GM12878 (cell line): ENCODE data around the gene YIPF5. TPM values are rescaled to one million over a fixed set of nuclear protein-coding genes. Genes with fewer than 3 reads are reported as not detected.

ENCODE experiments used
- ATAC-seq: fragments of 200-7000 bp; cut with Tn5 transposase; 3 replicates; pipeline ENCODE4 v1.9.1; 2020; ENCODE audit warnings: mild to moderate bottlenecking, moderate library complexity
- BruUV-seq: library from RNA; stranded (reverse); fragments of 400-500 nt; replicated peaks from 2 replicates; lab custom pipeline; 2021; lab: Mats Ljungman, UMichigan
- CTCF ChIA-PET: fragments of 300-600 bp; sonication (Branson Sonifier 250); formaldehyde crosslinking; extraction: SDS; loops from one replicate; lab custom pipeline; 2021; ENCODE audit warnings: inconsistent platforms; lab: Yijun Ruan, JAX
- POLR2A ChIA-PET: fragments of 350-600 bp; formaldehyde crosslinking; extraction: SDS; loops from one replicate; lab custom pipeline; 2021; ENCODE audit warnings: inconsistent platforms; lab: Charles Lee
- RAD21 ChIA-PET: fragments of 300-600 bp; sonication (Branson Sonifier 250); formaldehyde crosslinking; loops from one replicate; lab custom pipeline; 2023; ENCODE audit warnings: antibody characterized with exemption; ENCODE audit not compliant: unreplicated experiment; lab: Charles Lee
- SMC1A ChIA-PET: fragments of 300-600 bp; sonication (Branson Sonifier 250); formaldehyde crosslinking; loops from one replicate; lab custom pipeline; 2023; ENCODE audit not compliant: unreplicated experiment, uncharacterized antibody; lab: Charles Lee
- DNase-seq: peaks from one replicate; pipeline ENCODE4 v3.0.0-alpha.2; 2011; ENCODE audit warnings: low read depth, low spot score
- FAIRE-seq: peaks from 3 replicates; lab custom pipeline; 2011; peaks lifted over from hg19 to GRCh38; lab: Jason Lieb, UNC
- H2AFZ ChIP-seq: 2 replicates; pipeline ENCODE4 v1.6.0; 2011; ENCODE audit warnings: low read depth, low read length, control low read depth; ENCODE audit not compliant: control insufficient read depth
- H3K27ac ChIP-seq: 2 replicates; pipeline ENCODE4 v1.5.1; 2011; ENCODE audit warnings: control low read depth; ENCODE audit not compliant: control insufficient read depth, insufficient read depth
- H3K27me3 ChIP-seq, 2 experiments: replicated peaks in 1 of 2; 2 replicates each; pipeline versions ENCODE4 v1.6.0 to v1.6.1; 2011; ENCODE audit warnings: low read length in 1 of 2; ENCODE audit not compliant: control insufficient read depth in 2 of 2, insufficient read depth in 2 of 2
- H3K36me3 ChIP-seq, 2 experiments: 2 replicates each; pipeline ENCODE4 v1.5.1; 2011; ENCODE audit warnings: low read length in 1 of 2; ENCODE audit not compliant: control insufficient read depth in 2 of 2, insufficient read depth in 2 of 2
- H3K4me1 ChIP-seq: 2 replicates; pipeline ENCODE4 v1.6.1; 2011; ENCODE audit warnings: mild to moderate bottlenecking, low read length, moderate library complexity, mixed read lengths; ENCODE audit not compliant: control insufficient read depth, insufficient read depth
- H3K4me2 ChIP-seq: 2 replicates; pipeline ENCODE4 v1.6.0; 2011; ENCODE audit warnings: control low read depth; ENCODE audit not compliant: control insufficient read depth, insufficient read depth
- H3K4me3 ChIP-seq: fragments of 200-600 bp; sonication (generic); 2 replicates; pipeline ENCODE4 v1.5.1; 2016
- H3K79me2 ChIP-seq: 2 replicates; pipeline ENCODE4 v1.6.0; 2011; ENCODE audit warnings: low read length; ENCODE audit not compliant: control insufficient read depth, insufficient read depth
- H3K9ac ChIP-seq: 2 replicates; pipeline ENCODE4 v1.8.0; 2011; ENCODE audit warnings: low read length, control low read depth, mixed read lengths; ENCODE audit not compliant: control insufficient read depth, insufficient read depth
- H3K9me3 ChIP-seq: replicated peaks from 3 replicates; pipeline ENCODE4 v1.5.1; 2011; ENCODE audit warnings: mild to moderate bottlenecking, low read length; ENCODE audit not compliant: control insufficient read depth, insufficient read depth
- H4K20me1 ChIP-seq: 2 replicates; pipeline ENCODE4 v1.6.0; 2011; ENCODE audit not compliant: control insufficient read depth, insufficient read depth
- E2F4 ChIP-seq: IDR thresholded peaks from 2 replicates; pipeline ENCODE4 v1.6.1; 2012; ENCODE audit warnings: low read depth, low read length, improper control_type of control experiment
- EED ChIP-seq: sonication (generic); IDR thresholded peaks from 2 replicates; pipeline ENCODE4 v1.6.1; 2016; ENCODE audit warnings: antibody characterized with exemption, low read depth
- EP300 ChIP-seq, 2 experiments: fragments of 150-350 bp in 1 of 2; IDR thresholded peaks; 2 replicates each; pipeline ENCODE4 v1.6.1; 2011 to 2012; ENCODE audit warnings: low read depth in 2 of 2, low read length in 2 of 2, borderline replicate concordance in 1 of 2, improper control_type of control experiment in 1 of 2, inconsistent platforms in 1 of 2; ENCODE audit not compliant: control insufficient read depth in 1 of 2
- IRF3 ChIP-seq: fragments of 450-650 bp; IDR thresholded peaks from 2 replicates; pipeline ENCODE4 v1.6.1; 2014; ENCODE audit warnings: mild to moderate bottlenecking
- MAX ChIP-seq: IDR thresholded peaks from 2 replicates; pipeline ENCODE4 v1.6.1; 2012; ENCODE audit warnings: low read depth, low read length, improper control_type of control experiment
- NR2C1 ChIP-seq: fragments of 450-650 bp; IDR thresholded peaks from 2 replicates; pipeline ENCODE4 v1.6.1; 2017; ENCODE audit warnings: antibody characterized with exemption, mild to moderate bottlenecking, moderate library complexity
- POLR2AphosphoS5 ChIP-seq: IDR thresholded peaks from 2 replicates; pipeline ENCODE4 v1.6.1; 2011; ENCODE audit warnings: mild to moderate bottlenecking, low read length, inconsistent platforms
- RUNX3 ChIP-seq: IDR thresholded peaks from 2 replicates; pipeline ENCODE4 v1.6.1; 2012; ENCODE audit warnings: low read length, inconsistent platforms
- SRF ChIP-seq, 2 experiments: IDR thresholded peaks; 2 replicates each; pipeline ENCODE4 v1.6.1; 2011; ENCODE audit warnings: low read depth in 2 of 2, low read length in 2 of 2, mild to moderate bottlenecking in 1 of 2, moderate library complexity in 1 of 2
- TBL1XR1 ChIP-seq: IDR thresholded peaks from 2 replicates; pipeline ENCODE4 v1.6.1; 2012; ENCODE audit warnings: low read depth, low read length, improper control_type of control experiment
- ZBTB4 ChIP-seq: fragments of 450-650 bp; formaldehyde crosslinking; IDR thresholded peaks from 2 replicates; pipeline ENCODE4 v1.4.0; 2022; ENCODE audit warnings: mild to moderate bottlenecking, moderate library complexity
- WGBS: methylation state at CpG from one replicate; pipeline ENCODE4 v1.1.6; 2016; ENCODE audit warnings: low lambda C conversion rate; ENCODE audit not compliant: insufficient replicate concordance, insufficient coverage; ENCODE audit errors: missing lambda C conversion rate; 5-methylcytosine and 5-hydroxymethylcytosine counted together
- in situ Hi-C: fragments of 300-500 bp; cut with MboI; formaldehyde crosslinking; loops from 9 replicates; pipeline ENCODE4 v1.14.3; 2018; ENCODE audit warnings: mixed read lengths
- intact Hi-C: fragments of 100-400 bp; cut with micrococcal nuclease; formaldehyde crosslinking; loops from one replicate; pipeline ENCODE4 v1.14.2; 2022; ENCODE audit not compliant: unreplicated experiment
- polyA plus RNA-seq, 11 experiments: library from polyadenylated mRNA; depleted of rRNA in 4 of 11; unstranded in 6 of 11; stranded (reverse) in 5 of 11; fragments of >200 nt; fragmentation: Nextera tagmentation in 4 of 11; fragmentation: Illumina TruSeq in 1 of 11; extraction: Ambion mirVana in 4 of 11; extraction: Trizol in 1 of 11; gene quantifications; 1 replicate in 1 of 11; 2 replicates in 10 of 11; pipeline versions ENCODE4 v1.2.1 to v1.2.3, GENCODE V29; 2011 to 2016; ENCODE audit warnings: inconsistent platforms in 2 of 11, missing spikeins in 2 of 11, low read depth in 1 of 11
- total RNA-seq, 4 experiments: library from RNA; depleted of rRNA in 3 of 4; stranded (reverse); fragments of >200 nt in 3 of 4; fragmentation: Illumina TruSeq in 1 of 4; extraction: Trizol in 1 of 4; gene quantifications; 2 replicates each; pipeline versions ENCODE4 v1.2.1 to v1.2.3, GENCODE V29; 2013 to 2021

The YIPF5 gene
- total and polyA plus RNA-seq, 10 of the 15 experiments (the other 5 are each of a cell fraction or from before 2014, with no cell fraction given): 19.5 to 50.4 (median 34.3) TPM

- Histone ChIP-seq H3K79me2 (no peaks in the 10 kb centered on the region), H4K20me1 (no peaks in the 10 kb centered on the region), H3K4me2 (no peak overlapping the region), H3K27ac (no peak overlapping the region)
- no peak for DNase-seq
- RAD21 ChIA-PET: interaction anchor here (1.0 kb wide), 1 partner anchor 1039 kb away, joined by 3 read pairs; no protein-coding TSS in a partner anchor
- TF ChIP-seq ZBTB4 (CRISPR knock-in tag) (no peak), RUNX3 (no peak), E2F4 (no peak), POLR2AphosphoS5 (no peak), TBL1XR1 (no peak), EED (no peak), EP300 (IDR thresholded peaks at IDR 0.05; ENCODE audit: borderline replicate concordance in 1 of 2, control insufficient read depth in 1 of 2, low read depth in 2 of 2, low read length in 2 of 2) (no peak), SRF (IDR thresholded peaks at IDR 0.05; ENCODE audit: low read depth in 2 of 2, low read length in 2 of 2) (no peak), MAX (no peak), NR2C1 (no peak), IRF3 (no peak)
- TF ChIP-seq, all 136 proteins: peak for 0
- Histone ChIP-seq H3K9me3 (no peaks in the 10 kb centered on the region), H3K9ac (no peak overlapping the region), H3K4me3 (no peak overlapping the region), H2AFZ (no peak overlapping the region), H3K27me3 (no peaks in the 10 kb centered on the region), H3K36me3 (no peaks in the 10 kb centered on the region), H3K4me1 (no peaks in the 10 kb centered on the region)
- intact Hi-C loops: no loop called here
- ChIA-PET POLR2A (no interaction called here), CTCF (interaction anchor here (0.9 to 1.8 kb wide), 2 partner anchors 15 to 1485 kb away, joined by 3 to 4 read pairs; no protein-coding TSS in a partner anchor), SMC1A (no interaction called here)
- no TSS peak for BruUV-seq
- FAIRE-seq (no peak), ATAC-seq (no peak)
- 50% methylated on average over 3 of the region's 3 CpGs for WGBS
- in situ Hi-C loops: no loop called here
These were observed 27.9 kb upstream of the YIPF5 start for GRCh38 chr5:144198386-144198785.
